NCI-H524 treated with DMSO at 0.1 percent for 48 hours (cell line): ENCODE data around the gene TOPAZ1.

Experiments
- DNase-seq: peaks from one replicate; lab custom pipeline; 2025; lab: John Stamatoyannopoulos, UW

Gene TOPAZ1

DNA sequence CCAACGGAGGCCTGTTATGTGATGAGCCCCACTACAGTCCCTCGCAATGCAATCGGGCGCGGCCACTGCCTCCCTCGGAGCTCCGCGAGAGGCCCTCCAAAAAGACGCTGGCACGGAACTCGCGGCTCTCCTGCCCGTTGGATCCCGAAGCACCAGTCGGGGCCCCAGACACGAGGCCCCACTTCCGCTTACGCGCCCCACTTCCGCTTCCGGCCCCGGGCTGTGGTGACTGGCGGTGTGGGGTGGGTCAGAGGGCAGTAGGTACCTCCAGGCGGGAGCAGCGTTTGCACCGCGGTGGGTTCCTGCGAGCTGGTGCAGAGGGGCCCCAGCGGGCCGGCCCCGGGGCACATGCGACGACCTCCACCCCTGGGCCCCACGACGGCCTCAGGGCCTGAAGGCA, at the start of gene TOPAZ1:
Gene TOPAZ1 (plus strand): TSS at position 181 of the 400 bp plus-strand sequence. CDS start 168 bp downstream, at position 349.
- no peak for DNase-seq

GRCh38 chr3:44198284-44199269, 43.1 kb upstream of the TOPAZ1 start:
- no peak for DNase-seq

DNA sequence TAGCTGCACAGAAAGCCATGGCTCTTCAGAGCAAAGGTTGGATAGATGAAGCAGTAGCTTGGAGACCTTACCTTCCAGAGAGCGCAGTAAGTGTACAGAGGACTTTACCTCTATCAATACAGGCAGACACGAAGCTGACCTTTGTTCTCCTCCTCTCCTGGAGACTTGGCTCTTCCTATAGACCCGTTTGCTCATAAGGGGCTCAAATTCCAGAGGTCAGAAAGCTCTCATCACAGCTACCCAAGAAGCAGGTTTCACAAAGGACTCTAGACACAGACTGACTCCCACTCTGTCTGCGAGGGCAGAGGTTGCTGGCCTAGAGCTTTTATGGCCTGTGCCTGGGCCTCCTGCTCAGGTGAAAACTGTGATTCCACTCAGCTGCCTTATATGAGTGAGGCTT, 35.4 kb upstream of the TOPAZ1 start:
- no peak for DNase-seq

GRCh38 chr3:44206862-44207652, 34.6 kb upstream of the TOPAZ1 start:
- no peak for DNase-seq

GRCh38 chr3:44208086-44208485, 33.6 kb upstream of the TOPAZ1 start:
- no peak for DNase-seq

DNA sequence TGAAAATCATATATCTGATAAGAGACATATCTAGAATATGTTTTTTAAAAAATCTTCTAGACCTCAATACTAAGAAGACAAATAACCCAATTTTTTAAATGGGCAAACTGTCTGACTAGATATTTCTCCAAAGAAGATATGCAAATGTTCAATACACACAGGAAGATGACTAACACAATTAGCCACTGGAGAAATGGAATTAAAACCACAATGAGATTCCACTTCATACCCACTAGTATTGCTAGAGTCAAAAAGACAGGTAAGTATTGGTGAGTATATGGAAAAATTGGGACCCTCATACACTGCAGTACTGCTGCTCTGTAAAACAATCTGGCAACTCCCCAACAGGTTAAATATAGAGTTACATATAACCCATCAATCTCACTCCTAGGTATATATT, 33.1 kb upstream of the TOPAZ1 start:
- no peak for DNase-seq

DNA sequence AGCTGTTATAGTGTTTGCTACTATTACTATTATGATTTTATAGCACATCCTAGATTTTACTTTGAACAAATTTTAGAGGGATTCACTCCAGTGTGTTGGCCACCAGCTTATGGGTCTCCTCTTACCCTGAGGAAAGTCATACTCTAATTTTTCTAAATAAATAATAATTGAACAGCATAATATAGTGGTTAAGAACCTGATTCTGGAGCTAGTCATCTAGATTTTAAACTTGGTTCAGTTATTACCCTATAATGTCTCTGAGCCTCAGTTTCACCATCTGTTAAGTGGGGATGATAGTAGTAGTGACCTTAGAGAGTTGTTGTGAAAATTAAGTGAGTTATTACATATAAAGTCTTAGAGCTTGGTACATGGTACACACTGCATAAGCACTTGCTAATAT, 30.7 kb upstream of the TOPAZ1 start:
- DNase-seq = no peak

GRCh38 chr3:44222337-44222736, 19.3 kb upstream of the TOPAZ1 start:
- no peak for DNase-seq

GRCh38 chr3:44223299-44223698, 18.4 kb upstream of the TOPAZ1 start:
- DNase-seq = no peak

GRCh38 chr3:44224131-44224530, 17.6 kb upstream of the TOPAZ1 start:
- no peak for DNase-seq

GRCh38 chr3:44226573-44226972, 15.1 kb upstream of the TOPAZ1 start:
- no peak for DNase-seq

GRCh38 chr3:44227632-44228031, 14.1 kb upstream of the TOPAZ1 start:
- DNase-seq = no peak

DNA sequence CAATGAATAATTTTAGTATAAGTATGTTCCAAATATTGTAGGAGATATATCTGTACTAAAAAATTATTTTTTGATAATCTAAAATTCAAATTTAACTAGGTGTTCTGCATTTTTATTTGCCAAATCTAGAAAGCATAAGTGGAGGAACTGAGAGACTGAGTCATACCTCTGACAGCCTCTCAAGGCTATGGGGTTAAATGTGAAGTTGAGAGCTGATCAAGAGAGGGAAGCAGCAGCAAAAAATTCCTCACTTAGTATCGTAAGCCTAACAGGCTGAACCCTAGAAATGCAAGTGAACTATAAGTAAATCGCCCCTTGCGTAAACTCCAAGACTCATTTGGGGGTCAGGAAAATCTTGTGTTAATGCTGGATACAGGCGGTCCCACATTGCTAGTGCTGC, 12.8 kb upstream of the TOPAZ1 start:
- no peak for DNase-seq

DNA sequence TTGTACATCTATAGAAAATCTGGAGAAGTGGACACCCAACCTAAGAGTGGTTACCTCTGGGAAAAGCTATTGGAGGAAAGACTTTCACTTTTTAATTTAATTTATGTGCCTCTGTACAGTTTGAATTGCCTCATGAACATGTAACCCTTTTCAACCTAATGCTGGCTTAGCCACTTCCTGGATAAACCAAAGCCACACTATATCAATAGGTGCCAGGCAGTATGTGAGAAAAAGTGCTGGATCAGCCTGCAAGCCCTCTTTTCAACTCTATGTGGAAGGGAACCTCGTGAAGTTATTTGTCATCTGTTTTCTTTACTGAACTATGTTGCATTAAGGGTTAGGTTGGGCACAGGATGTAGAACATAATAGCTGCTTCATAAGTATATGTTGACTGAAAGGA, 9.3 kb upstream of the TOPAZ1 start:
- DNase-seq = no peak

GRCh38 chr3:44234648-44235268, 6.9 kb upstream of the TOPAZ1 start:
- DNase-seq = no peak

DNA sequence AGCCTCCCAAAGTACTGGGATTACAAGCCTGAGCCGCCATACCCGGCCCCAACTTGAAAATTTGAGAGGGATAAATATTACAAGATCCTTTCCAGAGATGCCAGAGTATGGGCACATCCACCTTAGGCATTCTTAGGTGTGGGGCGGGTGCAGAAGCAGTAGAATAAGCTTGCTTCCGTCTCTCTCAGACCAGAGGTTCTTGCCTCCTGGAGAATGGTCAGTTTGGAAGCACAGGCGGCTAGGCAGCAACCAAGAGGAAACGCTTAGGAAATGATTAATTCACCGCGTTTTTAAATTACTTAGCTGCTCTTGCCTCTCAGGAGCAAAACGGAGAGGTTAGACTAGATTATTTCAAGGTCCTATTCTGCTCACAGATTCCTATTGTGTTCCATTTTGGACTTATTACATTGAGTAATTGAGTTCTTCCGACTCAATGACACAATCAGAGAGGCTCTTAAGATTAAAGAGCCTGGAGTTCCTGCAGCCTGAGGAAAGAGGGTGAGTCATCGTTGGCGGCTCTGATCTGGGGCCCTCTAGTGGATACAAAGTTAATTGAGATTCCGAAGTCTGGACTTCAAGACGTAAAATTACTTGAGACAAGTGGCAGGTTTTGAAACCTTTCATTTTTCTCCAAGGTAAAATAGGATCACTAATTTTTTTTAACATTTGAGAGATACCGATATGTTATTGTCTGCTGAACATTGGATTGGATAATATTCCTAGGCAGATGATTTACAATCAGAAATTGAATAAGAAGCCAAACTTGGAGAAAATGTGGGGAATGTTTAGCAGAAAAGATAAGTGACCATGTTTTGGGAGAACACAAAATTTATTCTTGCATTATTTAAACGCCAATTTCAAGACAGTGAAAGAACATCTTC, 5.8 kb upstream of the TOPAZ1 start:
- no peak for DNase-seq

DNA sequence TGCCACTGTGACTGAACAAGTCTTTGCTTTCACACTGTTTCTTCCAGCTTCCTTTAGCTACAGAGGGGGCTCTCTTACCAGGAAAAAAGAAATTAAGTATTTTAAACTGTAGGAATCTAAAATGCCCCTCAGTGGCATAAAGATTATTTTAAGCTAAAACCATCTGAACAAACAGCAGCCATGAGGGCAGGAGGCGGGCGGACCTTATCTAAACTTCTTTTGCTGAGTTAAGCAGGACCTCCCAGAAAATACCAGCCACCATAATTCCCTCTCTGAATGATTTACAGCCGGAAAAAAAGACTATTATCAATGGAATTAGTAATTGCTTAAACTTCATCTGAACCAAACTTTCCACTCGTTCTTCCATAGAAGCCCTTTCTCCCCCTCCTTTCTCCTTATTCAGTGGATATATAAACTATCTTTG, 5.2 kb upstream of the TOPAZ1 start:
- no peak for DNase-seq

- no peak for DNase-seq
Observed at GRCh38 chr3:44237161-44237560, 4.5 kb upstream of the TOPAZ1 start.

GRCh38 chr3:44237665-44238064, 4.0 kb upstream of the TOPAZ1 start:
- no peak for DNase-seq

GRCh38 chr3:44238889-44239288, 2.8 kb upstream of the TOPAZ1 start:
- no peak for DNase-seq

DNA sequence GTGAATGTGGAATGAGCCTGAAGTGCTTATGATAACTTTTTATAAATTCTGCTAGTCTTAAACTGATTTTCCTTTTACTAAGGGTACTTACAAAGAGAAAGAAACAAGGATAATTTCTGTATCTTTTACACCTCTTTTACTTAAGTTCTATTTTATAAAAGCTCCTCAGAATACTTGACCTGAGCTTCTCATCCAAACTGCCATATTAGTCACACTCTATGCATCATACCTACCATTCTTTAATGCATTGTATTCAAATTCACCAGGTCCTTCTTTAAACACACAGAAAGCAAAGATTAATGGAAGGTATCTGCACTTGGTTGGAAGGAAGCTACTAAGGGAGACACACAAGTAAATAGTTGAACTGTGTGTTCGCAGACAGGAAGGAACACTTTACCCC, 1.6 kb upstream of the TOPAZ1 start:
- no peak for DNase-seq

DNA sequence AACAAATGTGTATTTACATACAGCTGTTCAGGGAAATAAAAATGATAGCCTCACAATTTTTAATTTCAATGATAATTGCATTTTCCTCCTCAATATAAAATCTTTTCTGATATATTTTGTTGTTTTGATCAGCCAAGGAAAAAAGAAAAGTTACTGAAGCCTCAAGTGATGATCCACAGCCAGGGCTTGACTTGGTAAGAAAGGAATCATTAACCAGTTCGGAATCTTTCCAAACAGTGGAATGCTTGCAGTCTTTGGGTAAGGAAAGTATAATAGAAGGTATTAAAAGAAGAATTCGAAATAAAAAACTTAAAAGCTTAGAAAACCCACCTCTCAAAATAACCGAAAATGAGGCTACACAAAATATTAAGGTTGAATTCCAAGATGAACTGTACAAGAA, 1.0 kb downstream of the TOPAZ1 start:
- DNase-seq = no peak
